Left renal pelvis (tissue), 4 donors: Measurements from ENCODE around the gene RAB30. TPM values are rescaled to one million over a fixed set of nuclear protein-coding genes. Genes with fewer than 3 reads are reported as not detected.
"Not testable (repeated sequence)": the region's sequence is repeated elsewhere in the genome, so short reads cannot be mapped to it uniquely, and the experiment has no call there.

Experiments used
- DNase-seq, 4 donors: peaks; one replicate each; pipeline ENCODE4 v3.0.0-alpha.2; 2013; ENCODE audit warnings: low read depth in 4 of 4, low spot score in 3 of 4
- polyA plus RNA-seq, 4 donors: library from polyadenylated mRNA; unstranded; fragments of 120-200 nt; gene quantifications; one replicate each; pipeline ENCODE4 v1.2.1, GENCODE V29; 2013; ENCODE audit not compliant: insufficient read length in 4 of 4

The RAB30 gene
- polyA plus RNA-seq, 4 donors = 6.1 to 17.8 (median 8.8) TPM

- no peak for DNase-seq
Measured at GRCh38 chr11:83019888-83020579, 51.7 kb downstream of the RAB30 start.

- DNase-seq = no peak
Measured at GRCh38 chr11:83014951-83015350, 56.7 kb downstream of the RAB30 start.

GRCh38 chr11:83012168-83013067 is 59.3 kb downstream of the RAB30 start:
- no peak for DNase-seq

- no peak for DNase-seq
Measured at GRCh38 chr11:83011333-83012167, 60.1 kb downstream of the RAB30 start.

GRCh38 chr11:83009999-83010398 is 61.7 kb downstream of the RAB30 start:
- no peak for DNase-seq

- not testable (repeated sequence) for DNase-seq
Measured at GRCh38 chr11:83009136-83009535, 62.6 kb downstream of the RAB30 start.

- no peak for DNase-seq
Measured at GRCh38 chr11:83008581-83008923, 63.1 kb downstream of the RAB30 start.

- DNase-seq = no peak
Measured at GRCh38 chr11:83007909-83008580, 63.7 kb downstream of the RAB30 start.

- no peak for DNase-seq
Measured at GRCh38 chr11:83007477-83007876, 64.2 kb downstream of the RAB30 start.

GRCh38 chr11:83006877-83007330 is 64.8 kb downstream of the RAB30 start:
- no peak for DNase-seq

GRCh38 chr11:83004746-83005556 is 66.7 kb downstream of the RAB30 start:
- no peak for DNase-seq

GRCh38 chr11:83002522-83002921 is 69.2 kb downstream of the RAB30 start:
- DNase-seq = no peak

GRCh38 chr11:83002053-83002452 is 69.6 kb downstream of the RAB30 start:
- no peak for DNase-seq

GRCh38 chr11:83000381-83000780 is 71.3 kb downstream of the RAB30 start:
- DNase-seq = no peak

- no peak for DNase-seq
Measured at GRCh38 chr11:82999232-82999631, 72.5 kb downstream of the RAB30 start.

- DNase-seq = no peak
Measured at GRCh38 chr11:82998697-82999096, 73.0 kb downstream of the RAB30 start.

GRCh38 chr11:82996966-82997606 is 74.6 kb downstream of the RAB30 start:
- DNase-seq = no peak

GRCh38 chr11:82995754-82996398 is 75.8 kb downstream of the RAB30 start:
- no peak for DNase-seq

- no peak for DNase-seq
Measured at GRCh38 chr11:82995235-82995634, 76.5 kb downstream of the RAB30 start.
